Keratinocyte (primary cell): Measurements from ENCODE around the gene CD8B2.

Experiments used
- CTCF ChIP-seq, 3 experiments: IDR thresholded peaks in 1 of 3; conservative IDR thresholded peaks in 1 of 3; optimal IDR thresholded peaks in 1 of 3; 2 replicates in 2 of 3; 3 replicates in 1 of 3; pipeline versions ENCODE3 to v1.5.1; 2011; ENCODE audit warnings: low read length in 3 of 3, mild to moderate bottlenecking in 3 of 3, moderate library complexity in 2 of 3, control low read depth in 1 of 3, inconsistent platforms in 1 of 3; ENCODE audit not compliant: insufficient read depth in 2 of 3; ENCODE audit errors: extremely low read depth in 1 of 3
- EZH2 ChIP-seq: IDR thresholded peaks from one replicate; pipeline ENCODE4 v1.6.1; 2012; ENCODE audit warnings: inconsistent platforms, mild to moderate bottlenecking, low read length, moderate library complexity

GRCh38 chr2:106540886-106541285 is 53.7 kb downstream of the CD8B2 start:
- TF ChIP-seq EZH2 (no peak), CTCF (optimal IDR thresholded peaks at IDR 0.05 in 1 of 3, IDR thresholded peaks at IDR 0.05 in 1 of 3, conservative IDR thresholded peaks at IDR 0.05 in 1 of 3; ENCODE audit: extremely low read depth in 1 of 3, insufficient read depth in 2 of 3, low read length in 3 of 3) (no peak)
